Urinary bladder (tissue), 4 donors: Measurements from ENCODE around the gene CD69. TPM values are rescaled to one million over a fixed set of nuclear protein-coding genes. Genes with fewer than 3 reads are reported as not detected.
"Not testable (repeated sequence)": the region's sequence is repeated elsewhere in the genome, so short reads cannot be mapped to it uniquely, and the experiment has no call there.

Source experiments
- DNase-seq: peaks from one replicate; pipeline ENCODE4 v3.0.0-alpha.2; 2015; ENCODE audit errors: extremely low spot score
- H3K27ac ChIP-seq: one replicate; pipeline ENCODE4 v1.5.1; 2013; ENCODE audit warnings: low read depth, mild to moderate bottlenecking, moderate library complexity
- H3K36me3 ChIP-seq: one replicate; pipeline ENCODE4 v1.6.1; 2013; ENCODE audit warnings: mild to moderate bottlenecking, moderate library complexity; ENCODE audit not compliant: insufficient read depth
- H3K4me1 ChIP-seq: one replicate; pipeline ENCODE4 v1.6.1; 2013; ENCODE audit warnings: mild to moderate bottlenecking, moderate library complexity; ENCODE audit not compliant: insufficient read depth
- H3K4me3 ChIP-seq: one replicate; pipeline ENCODE4 v1.5.1; 2013; ENCODE audit warnings: low read depth, low read length
- WGBS: extraction: QIAGEN DNeasy Blood & Tissue Kit; methylation state at CpG from one replicate; pipeline ENCODE4 v1.1.7; 2013; 5-methylcytosine and 5-hydroxymethylcytosine counted together
- polyA plus RNA-seq: library from polyadenylated mRNA; stranded (reverse); fragments of 200-250 nt; gene quantifications from one replicate; pipeline ENCODE4 v1.2.3, GENCODE V29; 2013
- total RNA-seq: library from RNA; depleted of rRNA; stranded (reverse); fragments of >200 nt; gene quantifications from one replicate; pipeline ENCODE4 v1.2.3, GENCODE V29; 2014
- donor health status: healthy with polysubstance abuse.
- donor health status: healthy.

Gene CD69
- total and polyA plus RNA-seq, 2 donors, result 7.4 to 13.7 TPM

GRCh38 chr12:9750276-9751203 is 10.2 kb downstream of the CD69 start:
- Histone ChIP-seq H3K4me3 (no peak overlapping the region), H3K36me3 (no peaks in the 10 kb centered on the region), H3K27ac (no peak overlapping the region), H3K4me1 (no peaks in the 10 kb centered on the region)
- WGBS, result 17% methylated on average over 20 of the region's 20 CpGs
- DNase-seq, result no peak

- Histone ChIP-seq H3K4me3 (no peak overlapping the region), H3K36me3 (no peaks in the 10 kb centered on the region), H3K27ac (no peak overlapping the region), H3K4me1 (no peaks in the 10 kb centered on the region)
- DNase-seq, result no peak
- 43% methylated on average over 1 of the region's 1 CpG for WGBS
These were observed 11.1 kb downstream of the CD69 start for GRCh38 chr12:9749640-9750039.

- H3K27ac ChIP-seq, result no peak overlapping the region
- DNase-seq, result no peak
- no peaks in the 10 kb centered on the region for H3K4me1 ChIP-seq
- H3K4me3 ChIP-seq, result no peak overlapping the region
- 66% methylated on average over 3 of the region's 3 CpGs for WGBS
- H3K36me3 ChIP-seq, result no peaks in the 10 kb centered on the region
These were observed 15.5 kb downstream of the CD69 start for GRCh38 chr12:9745199-9745598.

- no peak overlapping the region for H3K27ac ChIP-seq
- no peaks in the 10 kb centered on the region for H3K36me3 ChIP-seq
- 59% methylated on average over 5 of the region's 5 CpGs for WGBS
- no peaks in the 10 kb centered on the region for H3K4me1 ChIP-seq
- H3K4me3 ChIP-seq, result no peak overlapping the region
- no peak for DNase-seq
These were observed 18.0 kb downstream of the CD69 start for GRCh38 chr12:9742661-9743060.

GRCh38 chr12:9741726-9742125 is 19.0 kb downstream of the CD69 start:
- WGBS, result 75% methylated on average over 4 of the region's 4 CpGs
- Histone ChIP-seq H3K4me1 (no peaks in the 10 kb centered on the region), H3K4me3 (no peak overlapping the region), H3K36me3 (no peaks in the 10 kb centered on the region), H3K27ac (no peak overlapping the region)
- DNase-seq, result no peak

GRCh38 chr12:9740106-9740750 is 20.5 kb downstream of the CD69 start:
- H3K27ac ChIP-seq, result no peak overlapping the region
- no peaks in the 10 kb centered on the region for H3K36me3 ChIP-seq
- WGBS, result 80% methylated on average over 7 of the region's 7 CpGs
- no peaks in the 10 kb centered on the region for H3K4me1 ChIP-seq
- no peak for DNase-seq
- H3K4me3 ChIP-seq, result no peak overlapping the region

GRCh38 chr12:9739404-9740105 is 21.1 kb downstream of the CD69 start:
- 67% methylated on average over 54 of the region's 54 CpGs for WGBS
- H3K36me3 ChIP-seq, H3K4me1 ChIP-seq, H3K4me3 ChIP-seq, DNase-seq, H3K27ac ChIP-seq: not testable (repeated sequence)

- WGBS, result 86% methylated on average over 14 of the region's 14 CpGs
- not testable (repeated sequence) for H3K27ac ChIP-seq, H3K4me3 ChIP-seq, DNase-seq, H3K4me1 ChIP-seq, H3K36me3 ChIP-seq
These were observed 21.8 kb downstream of the CD69 start for GRCh38 chr12:9738905-9739304.

- DNase-seq, result no peak
- 34% methylated on average over 3 of the region's 3 CpGs for WGBS
- H3K4me3 ChIP-seq, result no peak overlapping the region
- H3K27ac ChIP-seq, result no peak overlapping the region
- no peaks in the 10 kb centered on the region for H3K4me1 ChIP-seq
- H3K36me3 ChIP-seq, result no peaks in the 10 kb centered on the region
These were observed 23.6 kb downstream of the CD69 start for GRCh38 chr12:9736936-9737705.

- DNase-seq, result no peak
- no peak overlapping the region for H3K4me3 ChIP-seq
- H3K36me3 ChIP-seq, result no peaks in the 10 kb centered on the region
- no peaks in the 10 kb centered on the region for H3K4me1 ChIP-seq
- no peak overlapping the region for H3K27ac ChIP-seq
- WGBS, result 81% methylated on average over 3 of the region's 3 CpGs
These were observed 25.1 kb downstream of the CD69 start for GRCh38 chr12:9735601-9736000.

- DNase-seq, result no peak
- no peak within 1 kb of the TSS for H3K27ac ChIP-seq
- no peaks in the 10 kb centered on the region for H3K4me1 ChIP-seq
- WGBS, result 84% methylated on average over 8 of the region's 8 CpGs
- no peak within 1 kb of the TSS for H3K4me3 ChIP-seq
- no peaks in the 10 kb centered on the region for H3K36me3 ChIP-seq
These were observed 27.7 kb downstream of the CD69 start, which contains the start of gene CLECL1 for GRCh38 chr12:9732921-9733461. Gene CLECL1 (minus strand): TSS chr12:9733097.

GRCh38 chr12:9731797-9732196 is 28.9 kb downstream of the CD69 start:
- Histone ChIP-seq H3K36me3 (no peaks in the 10 kb centered on the region), H3K4me3 (no peak overlapping the region), H3K27ac (no peak overlapping the region), H3K4me1 (no peaks in the 10 kb centered on the region)
- DNase-seq, result no peak
- WGBS, result 86% methylated on average over 2 of the region's 2 CpGs

GRCh38 chr12:9731393-9731792 is 29.3 kb downstream of the CD69 start:
- no peak overlapping the region for H3K4me3 ChIP-seq
- no peak overlapping the region for H3K27ac ChIP-seq
- no peak for DNase-seq
- 72% methylated on average over 6 of the region's 6 CpGs for WGBS
- no peaks in the 10 kb centered on the region for H3K4me1 ChIP-seq
- H3K36me3 ChIP-seq, result no peaks in the 10 kb centered on the region
